Right lobe of liver (tissue), 6 donors: ENCODE measurements around the gene PRIM2. TPM values are rescaled to one million over a fixed set of nuclear protein-coding genes. Genes with fewer than 3 reads are reported as not detected.
A peak's percentile ranks its signal among the peaks of the same experiment; 100 is the strongest.
"Not testable (repeated sequence)": the region's sequence is repeated elsewhere in the genome, so short reads cannot be mapped to it uniquely, and the experiment has no call there.

Source experiments
- ATAC-seq, 4 donors: fragments of 200-7000 bp; cut with Tn5 transposase; one replicate each; pipeline ENCODE4 v1.9.1; 2020; ENCODE audit warnings: mild to moderate bottlenecking in 4 of 4, moderate library complexity in 4 of 4
- DNase-seq, 3 donors: peaks; one replicate each; pipeline ENCODE4 v3.0.0-alpha.2; 2020
- H3K27ac ChIP-seq, 3 donors: fragments of 200-600 bp; one replicate each; pipeline ENCODE4 v1.8.0; 2022
- H3K27me3 ChIP-seq, 2 donors: fragments of 200-600 bp; one replicate each; pipeline ENCODE4 v1.8.0; 2022
- H3K36me3 ChIP-seq, 4 donors: fragments of 200-600 bp; sonication (generic) in 1 of 4; one replicate each; pipeline versions ENCODE4 v1.5.1 to v1.8.0; 2017 to 2022; ENCODE audit warnings: control low read depth in 1 of 4
- H3K4me1 ChIP-seq, 4 donors: fragments of 200-600 bp; sonication (generic) in 1 of 4; one replicate each; pipeline versions ENCODE4 v1.5.1 to v1.8.0; 2017 to 2022; ENCODE audit warnings: control low read depth in 1 of 4
- H3K4me3 ChIP-seq, 3 donors: fragments of 200-600 bp; one replicate each; pipeline ENCODE4 v1.8.0; 2022
- H3K9me3 ChIP-seq, 4 donors: fragments of 200-600 bp; sonication (generic) in 1 of 4; one replicate each; pipeline versions ENCODE4 v1.5.1 to v1.8.0; 2017 to 2022; ENCODE audit warnings: control low read depth in 1 of 4
- WGBS: methylation state at CpG from one replicate; pipeline ENCODE4 v1.1.6; 2018; ENCODE audit warnings: low coverage, low lambda C conversion rate; ENCODE audit not compliant: insufficient coverage; ENCODE audit errors: missing lambda C conversion rate; 5-methylcytosine and 5-hydroxymethylcytosine counted together
- intact Hi-C, 2 donors: fragments of 100-400 bp; cut with DNase I; formaldehyde crosslinking; loops; one replicate each; pipeline versions ENCODE4 v1.11.2 to v1.14.1; 2022
- total RNA-seq, 6 experiments: library from RNA; depleted of rRNA in 2 of 6; stranded (reverse); fragments of >200 nt in 2 of 6; fragmentation: NEBNext Ultra II Directional in 3 of 6; extraction: Animal tissue kit (Norgen Biotek cat#: 25700) in 3 of 6; gene quantifications; one replicate each; pipeline versions ENCODE4 v1.1.0 to v1.2.4, GENCODE V29; 2016 to 2023
- donor health status: DM: no; HTN: yes; CAD: no.
- donor health status: DM: no; HTN: no; CAD: no.
- donor health status: DM: no; HTN: no; CAD: no.
- donor health status: DM: no; HTN: yes; CAD: no.
- donor health status: DM: no; HTN: yes; CAD: no.

PRIM2 gene
- total RNA-seq, 6 experiments from 2014 or later, result 2.8 to 5.8 (median 3.7) TPM

GRCh38 chr6:57365076-57365583 lies 47.7 kb downstream of the PRIM2 start:
- ATAC-seq, H3K27ac ChIP-seq, DNase-seq, intact Hi-C loops, H3K4me1 ChIP-seq, H3K4me3 ChIP-seq, H3K36me3 ChIP-seq, H3K9me3 ChIP-seq, H3K27me3 ChIP-seq: not testable (repeated sequence)
- 96% methylated on average over 2 of the region's 2 CpGs for WGBS

GRCh38 chr6:57368965-57369731 lies 51.7 kb downstream of the PRIM2 start:
- H3K36me3 ChIP-seq, ATAC-seq, intact Hi-C loops: not testable (repeated sequence)

GRCh38 chr6:57371779-57372178 lies 54.3 kb downstream of the PRIM2 start:
- H3K4me1 ChIP-seq, H3K27me3 ChIP-seq, intact Hi-C loops, H3K27ac ChIP-seq, H3K4me3 ChIP-seq, DNase-seq, ATAC-seq, H3K36me3 ChIP-seq, H3K9me3 ChIP-seq: not testable (repeated sequence)
- 25% methylated on average over 1 of the region's 1 CpG for WGBS

More at GRCh38 chr6:57368965-57369731, 51.7 kb downstream of the PRIM2 start:
- 89% methylated on average over 3 of the region's 4 CpGs for WGBS
- not testable (repeated sequence) for H3K27ac ChIP-seq, DNase-seq, H3K4me1 ChIP-seq, H3K27me3 ChIP-seq, H3K4me3 ChIP-seq, H3K9me3 ChIP-seq

- intact Hi-C loops, H3K4me3 ChIP-seq, H3K4me1 ChIP-seq, DNase-seq, H3K36me3 ChIP-seq, H3K9me3 ChIP-seq, H3K27me3 ChIP-seq, H3K27ac ChIP-seq, ATAC-seq: not testable (repeated sequence)
- 95% methylated on average over 4 of the region's 4 CpGs for WGBS
Measured at GRCh38 chr6:57374764-57375163, 57.3 kb downstream of the PRIM2 start.

GRCh38 chr6:57376083-57376482 lies 58.7 kb downstream of the PRIM2 start:
- H3K27me3 ChIP-seq, H3K27ac ChIP-seq, H3K9me3 ChIP-seq, H3K4me3 ChIP-seq, H3K36me3 ChIP-seq, H3K4me1 ChIP-seq, DNase-seq, ATAC-seq, intact Hi-C loops: not testable (repeated sequence)
- 83% methylated on average over 1 of the region's 3 CpGs for WGBS

GRCh38 chr6:57389038-57389592 lies 71.7 kb downstream of the PRIM2 start:
- H3K27me3 ChIP-seq, DNase-seq, H3K36me3 ChIP-seq, H3K4me3 ChIP-seq, H3K27ac ChIP-seq, intact Hi-C loops, H3K4me1 ChIP-seq, H3K9me3 ChIP-seq: not testable (repeated sequence)
- WGBS, result 75% methylated on average over 2 of the region's 2 CpGs
- ATAC-seq, result peak in 1 of 4 donors; percentile 44

- DNase-seq, H3K36me3 ChIP-seq, H3K27ac ChIP-seq, intact Hi-C loops, H3K27me3 ChIP-seq, H3K9me3 ChIP-seq, ATAC-seq, H3K4me1 ChIP-seq, H3K4me3 ChIP-seq: not testable (repeated sequence)
- 97% methylated on average over 2 of the region's 2 CpGs for WGBS
Measured at GRCh38 chr6:57390818-57391217, 73.4 kb downstream of the PRIM2 start.

- H3K4me1 ChIP-seq, H3K4me3 ChIP-seq, intact Hi-C loops, H3K36me3 ChIP-seq, H3K27ac ChIP-seq, DNase-seq, H3K27me3 ChIP-seq, H3K9me3 ChIP-seq: not testable (repeated sequence)
- 29% methylated on average over 3 of the region's 3 CpGs for WGBS
- ATAC-seq, result peak in 3 of 4 donors; percentile 40 to 84 (median 63)
Measured at GRCh38 chr6:57392047-57392446, 74.6 kb downstream of the PRIM2 start.

GRCh38 chr6:57419341-57419740 lies 101.9 kb downstream of the PRIM2 start:
- not testable (repeated sequence) for ATAC-seq

More at GRCh38 chr6:57419341-57419740, 101.9 kb downstream of the PRIM2 start:
- H3K36me3 ChIP-seq, H3K9me3 ChIP-seq, H3K4me3 ChIP-seq, H3K4me1 ChIP-seq, H3K27me3 ChIP-seq, H3K27ac ChIP-seq, DNase-seq, intact Hi-C loops: not testable (repeated sequence)
